Mesodermal cell (in vitro differentiated cells): ENCODE results near the gene PGP.
A peak's percentile ranks its signal among the peaks of the same experiment; 100 is the strongest.

Source experiments
- H3K27ac ChIP-seq: 2 replicates; pipeline ENCODE4 v1.7.0; 2013; ENCODE audit warnings: mild to moderate bottlenecking, low read depth, low read length, moderate library complexity; ENCODE audit not compliant: severe bottlenecking
- H3K36me3 ChIP-seq: 2 replicates; pipeline ENCODE4 v1.7.1; 2013; ENCODE audit warnings: mild to moderate bottlenecking, low read length, moderate library complexity; ENCODE audit not compliant: control insufficient read depth, insufficient read depth
- H3K4me1 ChIP-seq: one replicate; pipeline ENCODE4 v1.7.1; 2013; ENCODE audit warnings: mild to moderate bottlenecking, low read length; ENCODE audit not compliant: insufficient read depth, control insufficient read depth, poor library complexity, severe bottlenecking
- H3K4me3 ChIP-seq: 2 replicates; pipeline ENCODE4 v1.7.0; 2013; ENCODE audit warnings: low read length, control low read depth, mild to moderate bottlenecking; ENCODE audit not compliant: insufficient read depth, poor library complexity, severe bottlenecking; ENCODE audit errors: extremely low read depth
- H3K9me3 ChIP-seq: 2 replicates; pipeline ENCODE4 v1.7.1; 2013; ENCODE audit warnings: mild to moderate bottlenecking, low read length, moderate library complexity; ENCODE audit not compliant: control insufficient read depth
- WGBS, 2 experiments: methylation state at CpG; one replicate each; pipeline ENCODE4 v1.1.5; 2013; ENCODE audit warnings: missing lambda C conversion rate in 2 of 2; ENCODE audit not compliant: insufficient coverage in 2 of 2; 5-methylcytosine and 5-hydroxymethylcytosine counted together

PGP gene

GRCh38 chr16:2237493-2238149 is 23.0 kb upstream of the PGP start:
- no peaks in the 10 kb centered on the region for H3K9me3 ChIP-seq
- H3K27ac ChIP-seq, result no peak overlapping the region
- peaks cover 38% of the 10 kb centered on the region for H3K36me3 ChIP-seq
- WGBS, 2 experiments, result 18 to 21% methylated on average over 52 to 56 of the region's 65 CpGs
- peaks cover 13% of the 10 kb centered on the region for H3K4me1 ChIP-seq
- H3K4me3 ChIP-seq, result no peak overlapping the region

- Histone ChIP-seq H3K27ac (no peak overlapping the region), H3K4me3 (peak overlapping the region; percentile 21), H3K4me1 (peaks cover 13% of the 10 kb centered on the region), H3K9me3 (no peaks in the 10 kb centered on the region), H3K36me3 (peaks cover 38% of the 10 kb centered on the region)
- 11 to 14% methylated on average over 28 to 39 of the region's 40 CpGs for WGBS, 2 experiments
Observed at GRCh38 chr16:2237102-2237482, 22.5 kb upstream of the PGP start.

GRCh38 chr16:2236337-2237101 is 21.9 kb upstream of the PGP start, which contains the start of gene DNASE1L2:
DNASE1L2 (plus strand) TSS chr16:2236444; CDS start chr16:2236817, 373 bp downstream.
- WGBS, 2 experiments, result 10 to 13% methylated on average over 57 to 58 of the region's 64 CpGs
- peak within 1 kb of the TSS; percentile 21 for H3K4me3 ChIP-seq
- no peak within 1 kb of the TSS for H3K27ac ChIP-seq
- peaks cover 13% of the 10 kb centered on the region for H3K4me1 ChIP-seq
- H3K9me3 ChIP-seq, result no peaks in the 10 kb centered on the region
- H3K36me3 ChIP-seq, result peaks cover 42% of the 10 kb centered on the region

GRCh38 chr16:2235695-2236336 is 21.2 kb upstream of the PGP start:
- Histone ChIP-seq H3K4me3 (peak overlapping the region; percentile 21), H3K9me3 (no peaks in the 10 kb centered on the region), H3K27ac (no peak overlapping the region), H3K36me3 (peaks cover 48% of the 10 kb centered on the region), H3K4me1 (peaks cover 13% of the 10 kb centered on the region)
- WGBS, 2 experiments, result 78 to 85% methylated on average over 14 to 17 of the region's 19 CpGs

GRCh38 chr16:2235234-2235651 is 20.6 kb upstream of the PGP start:
- peaks cover 13% of the 10 kb centered on the region for H3K4me1 ChIP-seq
- no peak overlapping the region for H3K27ac ChIP-seq
- WGBS, 2 experiments, result 95% methylated on average over 25 to 28 of the region's 28 CpGs
- H3K9me3 ChIP-seq, result no peaks in the 10 kb centered on the region
- H3K4me3 ChIP-seq, result no peak overlapping the region
- peaks cover 52% of the 10 kb centered on the region for H3K36me3 ChIP-seq

GRCh38 chr16:2234813-2235170 is 20.2 kb upstream of the PGP start:
- Histone ChIP-seq H3K4me3 (no peak overlapping the region), H3K9me3 (no peaks in the 10 kb centered on the region), H3K36me3 (peaks cover 54% of the 10 kb centered on the region), H3K27ac (no peak overlapping the region), H3K4me1 (peaks cover 13% of the 10 kb centered on the region)
- WGBS, 2 experiments, result 92 to 98% methylated on average over 15 to 18 of the region's 18 CpGs

GRCh38 chr16:2233872-2234812 is 19.5 kb upstream of the PGP start:
- Histone ChIP-seq H3K27ac (no peak overlapping the region), H3K36me3 (peaks cover 57% of the 10 kb centered on the region), H3K4me1 (peaks cover 13% of the 10 kb centered on the region), H3K4me3 (no peak overlapping the region), H3K9me3 (no peaks in the 10 kb centered on the region)
- 96 to 100% methylated on average over 37 to 39 of the region's 51 CpGs for WGBS, 2 experiments

- peaks cover 67% of the 10 kb centered on the region for H3K36me3 ChIP-seq
- no peak overlapping the region for H3K4me3 ChIP-seq
- H3K4me1 ChIP-seq, result peaks cover 13% of the 10 kb centered on the region
- 96 to 97% methylated on average over 26 of the region's 28 CpGs for WGBS, 2 experiments
- H3K9me3 ChIP-seq, result no peaks in the 10 kb centered on the region
- H3K27ac ChIP-seq, result no peak overlapping the region
Observed at GRCh38 chr16:2233046-2233775, 18.6 kb upstream of the PGP start.

- Histone ChIP-seq H3K4me1 (peaks cover 10% of the 10 kb centered on the region), H3K36me3 (peaks cover 73% of the 10 kb centered on the region), H3K27ac (no peak overlapping the region), H3K4me3 (no peak overlapping the region), H3K9me3 (no peaks in the 10 kb centered on the region)
- 94 to 95% methylated on average over 30 to 36 of the region's 41 CpGs for WGBS, 2 experiments
Observed at GRCh38 chr16:2232094-2232990, 17.7 kb upstream of the PGP start.
